Sigmoid colon (tissue), 7 donors: ENCODE results near the gene NUP214. TPM values are rescaled to one million over a fixed set of nuclear protein-coding genes. Genes with fewer than 3 reads are reported as not detected.
"Not testable (repeated sequence)": the region's sequence is repeated elsewhere in the genome, so short reads cannot be mapped to it uniquely, and the experiment has no call there.

Experiments used
- DNase-seq: peaks from one replicate; pipeline ENCODE4 v3.0.0-alpha.2; 2019
- H3K27ac ChIP-seq, 4 donors: fragments of 200-600 bp; sonication (generic); one replicate each; pipeline ENCODE4 v1.5.1; 2016 to 2019; ENCODE audit warnings: mild to moderate bottlenecking in 1 of 4
- H3K27me3 ChIP-seq, 3 donors: fragments of 200-600 bp; sonication (generic); one replicate each; pipeline ENCODE4 v1.5.1; 2019; ENCODE audit warnings: mild to moderate bottlenecking in 1 of 3
- H3K36me3 ChIP-seq, 4 donors: fragments of 200-600 bp; sonication (generic); one replicate each; pipeline ENCODE4 v1.5.1; 2016 to 2019
- H3K4me1 ChIP-seq, 4 donors: fragments of 200-600 bp; sonication (generic); one replicate each; pipeline ENCODE4 v1.5.1; 2017 to 2019
- H3K4me3 ChIP-seq, 4 donors: fragments of 200-600 bp; sonication (generic); one replicate each; pipeline ENCODE4 v1.5.1; 2017 to 2019; ENCODE audit warnings: mild to moderate bottlenecking in 2 of 4, moderate library complexity in 1 of 4
- H3K9me3 ChIP-seq, 4 donors: fragments of 200-600 bp in 3 of 4; sonication (generic) in 3 of 4; one replicate each; pipeline versions ENCODE4 v1.5.1 to v1.6.1; 2013 to 2019
- EP300 ChIP-seq, 4 donors: sonication (generic); formaldehyde crosslinking; IDR thresholded peaks; one replicate each; pipeline ENCODE4 v1.6.1; 2017; ENCODE audit warnings: antibody characterized with exemption in 4 of 4
- POLR2A ChIP-seq, 2 donors: fragments of 450-650 bp; IDR thresholded peaks; one replicate each; pipeline ENCODE4 v1.6.1; 2016; ENCODE audit warnings: antibody characterized with exemption in 2 of 2, mild to moderate bottlenecking in 2 of 2, moderate library complexity in 2 of 2
- POLR2AphosphoS5 ChIP-seq, 4 donors: sonication (generic); formaldehyde crosslinking; IDR thresholded peaks; one replicate each; pipeline ENCODE4 v1.6.1; 2017; ENCODE audit warnings: antibody characterized with exemption in 4 of 4
- WGBS, 2 donors: extraction: QIAGEN DNeasy Blood & Tissue Kit; methylation state at CpG; one replicate each; pipeline ENCODE4 v1.1.7; 2013; 5-methylcytosine and 5-hydroxymethylcytosine counted together
- intact Hi-C: fragments of 100-400 bp; cut with DNase I; formaldehyde crosslinking; loops from one replicate; pipeline ENCODE4 v1.15.1; 2023
- polyA plus RNA-seq, 3 donors: library from polyadenylated mRNA; stranded (reverse); fragments of 200-250 nt; gene quantifications; one replicate each; pipeline ENCODE4 v1.2.3, GENCODE V29; 2013
- total RNA-seq, 4 donors: library from RNA; depleted of rRNA; stranded (reverse); fragments of >200 nt; gene quantifications; one replicate each; pipeline ENCODE4 v1.1.0, GENCODE V29; 2016
- TF ChIP-seq, protein P1 (sequence below), 4 experiments: fragments of 450-650 bp in 3 of 4; fragments of 200-600 bp in 1 of 4; IDR thresholded peaks; one replicate each; pipeline ENCODE4 v1.5.1; 2016 to 2019; ENCODE audit warnings: antibody characterized with exemption in 4 of 4, mild to moderate bottlenecking in 3 of 4, moderate library complexity in 2 of 4
- donor health status: healthy with polysubstance abuse.
- donor health status: Bipolar disorder and iron deficiency.
- donor health status: healthy.

The NUP214 gene
- total and polyA plus RNA-seq, 7 donors = 9.2 to 87.5 (median 28.5) TPM

DNA sequence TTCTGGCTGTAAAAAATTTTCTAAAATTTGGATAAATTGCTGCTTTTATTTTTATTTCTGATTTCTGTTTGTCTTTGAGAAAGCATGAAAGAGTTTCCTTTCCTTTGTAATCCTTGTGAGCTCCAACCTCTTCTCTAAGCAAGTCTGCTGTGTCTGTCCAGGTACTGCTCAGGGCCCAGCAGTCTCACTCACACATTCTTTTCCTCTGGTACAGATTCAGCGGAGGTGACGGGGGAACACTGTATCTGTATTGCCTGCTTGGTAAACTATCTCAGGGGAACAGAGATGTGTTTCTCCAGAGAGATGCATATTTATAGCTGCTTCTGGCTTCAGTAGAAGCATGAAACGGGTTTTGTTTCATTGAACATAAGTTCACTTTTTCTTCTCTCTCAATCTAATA is 60.5 kb downstream of the NUP214 start:
- WGBS, 2 donors = 89 to 95% methylated on average over 3 of the region's 3 CpGs
- DNase-seq = no peak
- Histone ChIP-seq H3K4me3 (no peak overlapping the region), H3K27me3 (no peaks in the 10 kb centered on the region), H3K9me3 (no peaks in the 10 kb centered on the region), H3K36me3 (peaks cover 9 to 76% (median 23%) of the 10 kb centered on the region in 4 donors), H3K4me1 (no peaks in the 10 kb centered on the region), H3K27ac (no peak overlapping the region)
- intact Hi-C loops = no loop called here
- TF ChIP-seq POLR2AphosphoS5 (IDR thresholded peaks at IDR 0.05) = no peak
- no peak for TF ChIP-seq POLR2A (IDR thresholded peaks at IDR 0.05)
- TF ChIP-seq, protein P1, sequence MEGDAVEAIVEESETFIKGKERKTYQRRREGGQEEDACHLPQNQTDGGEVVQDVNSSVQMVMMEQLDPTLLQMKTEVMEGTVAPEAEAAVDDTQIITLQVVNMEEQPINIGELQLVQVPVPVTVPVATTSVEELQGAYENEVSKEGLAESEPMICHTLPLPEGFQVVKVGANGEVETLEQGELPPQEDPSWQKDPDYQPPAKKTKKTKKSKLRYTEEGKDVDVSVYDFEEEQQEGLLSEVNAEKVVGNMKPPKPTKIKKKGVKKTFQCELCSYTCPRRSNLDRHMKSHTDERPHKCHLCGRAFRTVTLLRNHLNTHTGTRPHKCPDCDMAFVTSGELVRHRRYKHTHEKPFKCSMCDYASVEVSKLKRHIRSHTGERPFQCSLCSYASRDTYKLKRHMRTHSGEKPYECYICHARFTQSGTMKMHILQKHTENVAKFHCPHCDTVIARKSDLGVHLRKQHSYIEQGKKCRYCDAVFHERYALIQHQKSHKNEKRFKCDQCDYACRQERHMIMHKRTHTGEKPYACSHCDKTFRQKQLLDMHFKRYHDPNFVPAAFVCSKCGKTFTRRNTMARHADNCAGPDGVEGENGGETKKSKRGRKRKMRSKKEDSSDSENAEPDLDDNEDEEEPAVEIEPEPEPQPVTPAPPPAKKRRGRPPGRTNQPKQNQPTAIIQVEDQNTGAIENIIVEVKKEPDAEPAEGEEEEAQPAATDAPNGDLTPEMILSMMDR (IDR thresholded peaks at IDR 0.05) = no peak
- no peak for TF ChIP-seq EP300 (IDR thresholded peaks at IDR 0.05)

DNA sequence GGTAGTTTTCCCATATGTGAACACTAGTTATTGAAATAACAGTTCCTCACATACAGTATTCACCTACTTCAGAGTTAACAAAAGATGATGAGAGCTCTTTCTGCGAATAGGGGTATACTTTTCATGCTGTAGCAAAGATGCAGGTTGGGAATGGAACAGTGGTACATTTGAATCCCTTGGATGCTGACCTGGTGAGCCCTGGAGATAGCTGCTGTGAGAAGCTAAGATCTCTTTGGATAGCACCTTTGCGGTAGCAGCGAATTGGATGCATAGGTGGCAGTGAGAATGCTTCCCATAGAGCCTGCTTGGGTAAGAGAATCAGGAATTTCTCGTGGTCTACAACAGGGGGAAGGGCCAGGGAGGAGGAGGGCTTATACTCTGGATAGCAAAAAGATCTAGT is 61.2 kb downstream of the NUP214 start:
- intact Hi-C loops = no loop called here
- TF ChIP-seq, protein P1 (IDR thresholded peaks at IDR 0.05) = no peak
- TF ChIP-seq POLR2AphosphoS5 (IDR thresholded peaks at IDR 0.05) = no peak
- no peak for TF ChIP-seq EP300 (IDR thresholded peaks at IDR 0.05)

DNA sequence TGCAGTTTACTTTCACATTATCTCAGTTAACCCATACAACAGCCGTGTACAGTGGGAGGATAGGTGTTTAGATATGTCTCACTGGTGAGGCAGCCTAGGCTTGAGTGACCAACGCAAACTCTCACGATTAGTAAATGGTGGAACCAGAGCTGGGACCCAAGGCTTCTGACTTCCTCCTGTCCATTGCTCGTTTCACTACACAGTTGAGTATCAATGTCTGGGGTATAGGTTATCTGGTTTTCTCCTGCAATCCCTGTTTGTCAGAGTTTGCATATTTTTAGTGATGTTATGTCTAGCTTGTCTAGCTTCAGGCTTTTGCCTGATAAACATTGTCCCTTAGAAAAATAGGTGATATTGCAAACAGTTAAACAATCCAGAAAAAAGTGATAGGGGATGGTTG is 62.6 kb downstream of the NUP214 start:
- Histone ChIP-seq H3K9me3 (no peaks in the 10 kb centered on the region), H3K36me3 (peaks cover 9 to 78% (median 22%) of the 10 kb centered on the region in 4 donors), H3K27me3 (no peaks in the 10 kb centered on the region), H3K4me3 (no peak overlapping the region), H3K27ac (no peak overlapping the region), H3K4me1 (no peaks in the 10 kb centered on the region)
- 86 to 96% methylated on average over 4 of the region's 4 CpGs for WGBS, 2 donors
- intact Hi-C loops = no loop called here
- TF ChIP-seq POLR2AphosphoS5 (IDR thresholded peaks at IDR 0.05) (no peak), POLR2A (IDR thresholded peaks at IDR 0.05) (no peak), EP300 (IDR thresholded peaks at IDR 0.05) (no peak)
- TF ChIP-seq, protein P1 (IDR thresholded peaks at IDR 0.05) = no peak
- no peak for DNase-seq

More for the DNA sequence above, 61.2 kb downstream of the NUP214 start:
- Histone ChIP-seq H3K4me3 (no peak overlapping the region), H3K4me1 (no peaks in the 10 kb centered on the region), H3K9me3 (no peaks in the 10 kb centered on the region), H3K36me3 (peaks cover 9 to 78% (median 25%) of the 10 kb centered on the region in 4 donors), H3K27me3 (no peaks in the 10 kb centered on the region), H3K27ac (no peak overlapping the region)
- 92 to 95% methylated on average over 4 of the region's 4 CpGs for WGBS, 2 donors
- DNase-seq = no peak

DNA sequence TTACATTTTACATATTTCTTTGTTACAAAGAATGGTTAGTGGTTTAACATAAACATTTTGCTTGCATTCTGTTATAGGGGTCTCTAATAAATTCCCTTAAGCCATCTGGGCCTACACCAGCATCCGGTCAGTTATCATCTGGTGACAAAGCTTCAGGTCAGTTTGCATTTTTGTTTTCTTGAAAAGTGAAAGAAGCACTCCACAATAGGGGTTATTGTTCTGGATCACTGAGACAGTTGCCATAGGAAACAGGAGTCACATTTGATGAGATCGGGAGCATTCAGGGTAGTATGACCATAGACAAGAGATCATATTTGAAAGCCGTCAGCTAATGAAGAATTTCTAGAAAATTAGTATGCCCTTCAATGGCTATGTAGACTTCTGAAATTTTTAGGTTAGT is 63.6 kb downstream of the NUP214 start:
- TF ChIP-seq POLR2AphosphoS5 (IDR thresholded peaks at IDR 0.05) (no peak), POLR2A (IDR thresholded peaks at IDR 0.05) (no peak), EP300 (IDR thresholded peaks at IDR 0.05) (no peak)
- TF ChIP-seq, protein P1 (IDR thresholded peaks at IDR 0.05) = no peak
- no peak overlapping the region for H3K27ac ChIP-seq
- no peaks in the 10 kb centered on the region for H3K27me3 ChIP-seq
- 95 to 97% methylated on average over 3 of the region's 3 CpGs for WGBS, 2 donors
- no peaks in the 10 kb centered on the region for H3K9me3 ChIP-seq
- intact Hi-C loops = no loop called here
- peaks cover 9 to 81% (median 22%) of the 10 kb centered on the region in 4 donors for H3K36me3 ChIP-seq
- H3K4me3 ChIP-seq = no peak overlapping the region
- H3K4me1 ChIP-seq = no peaks in the 10 kb centered on the region
- DNase-seq = no peak

DNA sequence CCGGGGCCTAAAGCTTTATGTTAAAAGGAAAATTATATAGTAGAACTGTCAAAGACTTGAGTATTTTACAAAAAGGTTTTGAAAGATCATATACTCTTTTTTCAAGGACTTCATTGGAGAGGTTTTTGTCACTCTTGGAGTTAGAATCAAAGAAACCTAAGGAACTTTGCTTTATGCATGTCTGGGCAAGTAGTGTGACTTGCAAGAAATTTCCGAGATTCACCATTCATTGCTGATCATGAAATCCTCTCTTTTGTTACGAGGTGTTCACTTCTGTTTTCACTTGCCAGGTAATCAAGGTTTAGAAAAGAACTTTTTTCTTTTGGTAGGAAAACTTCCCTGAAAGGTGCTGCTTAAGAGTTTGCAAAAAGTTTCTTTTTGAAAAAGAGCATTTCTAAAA is 64.8 kb downstream of the NUP214 start:
- intact Hi-C loops = no loop called here
- Histone ChIP-seq H3K4me3 (no peak overlapping the region), H3K9me3 (no peaks in the 10 kb centered on the region), H3K27ac (no peak overlapping the region), H3K27me3 (no peaks in the 10 kb centered on the region), H3K36me3 (peaks cover 9 to 92% (median 26%) of the 10 kb centered on the region in 4 donors), H3K4me1 (no peaks in the 10 kb centered on the region)
- TF ChIP-seq, protein P1 (IDR thresholded peaks at IDR 0.05) = no peak
- TF ChIP-seq POLR2A (IDR thresholded peaks at IDR 0.05) = no peak
- 77 to 97% methylated on average over 3 of the region's 3 CpGs for WGBS, 2 donors
- no peak for DNase-seq

DNA sequence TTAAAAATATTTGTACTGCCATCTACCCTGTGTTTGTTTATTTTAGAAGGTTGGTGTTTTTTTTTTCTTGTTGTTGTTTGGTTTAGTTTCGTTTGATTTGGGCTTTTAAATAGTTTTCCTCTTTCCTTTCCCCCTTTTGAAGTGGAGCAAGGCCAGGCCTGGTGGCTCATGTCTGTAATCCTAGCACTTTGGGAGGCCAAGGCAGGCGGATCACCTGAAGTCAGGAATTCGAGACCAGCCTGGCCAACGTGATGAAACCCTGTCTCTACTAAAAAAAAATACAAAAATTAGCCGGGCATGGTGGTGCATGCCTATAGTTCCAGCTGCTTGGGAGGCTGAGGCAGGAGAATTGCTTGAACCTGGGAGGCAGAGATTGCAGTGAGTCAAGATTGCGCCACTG is 65.6 kb downstream of the NUP214 start:
- H3K9me3 ChIP-seq, H3K27me3 ChIP-seq, H3K4me1 ChIP-seq, intact Hi-C loops, H3K4me3 ChIP-seq, H3K27ac ChIP-seq, DNase-seq: not testable (repeated sequence)
- WGBS, 2 donors = 78 to 87% methylated on average over 6 of the region's 6 CpGs
- H3K36me3 ChIP-seq = peaks cover 9 to 92% (median 26%) of the 10 kb centered on the region in 4 donors
